Parathyroid adenoma (tissue), 2 donors: ENCODE data around the gene SLC25A15.

Experiments used
- H2AFZ ChIP-seq: fragments of 300-600 bp; sonication (generic); one replicate; pipeline ENCODE4 v1.7.0; 2017; ENCODE audit warnings: antibody characterized with exemption, mild to moderate bottlenecking
- H3K27ac ChIP-seq: fragments of 300-600 bp; sonication (generic); one replicate; pipeline ENCODE4 v1.7.0; 2017
- H3K27me3 ChIP-seq: fragments of 300-600 bp; sonication (generic); one replicate; pipeline ENCODE4 v1.7.0; 2017; ENCODE audit warnings: low read length; ENCODE audit not compliant: control insufficient read depth, insufficient read depth
- H3K36me3 ChIP-seq: fragments of 300-600 bp; sonication (generic); one replicate; pipeline ENCODE4 v1.7.0; 2017; ENCODE audit warnings: low read length; ENCODE audit not compliant: control insufficient read depth, insufficient read depth
- H3K4me1 ChIP-seq: fragments of 300-600 bp; sonication (generic); one replicate; pipeline ENCODE4 v1.7.0; 2017; ENCODE audit warnings: control low read depth
- H3K4me2 ChIP-seq: fragments of 300-600 bp; sonication (generic); one replicate; pipeline ENCODE4 v1.7.0; 2017; ENCODE audit warnings: low read length
- H3K4me3 ChIP-seq: fragments of 300-600 bp; sonication (generic); one replicate; pipeline ENCODE4 v1.7.0; 2017; ENCODE audit warnings: low read depth, low read length
- H3K79me2 ChIP-seq: fragments of 300-600 bp; sonication (generic); one replicate; pipeline ENCODE4 v1.7.0; 2017; ENCODE audit warnings: control low read depth
- H3K9ac ChIP-seq: fragments of 300-600 bp; sonication (generic); one replicate; pipeline ENCODE4 v1.7.0; 2017; ENCODE audit warnings: mild to moderate bottlenecking
- H3K9me3 ChIP-seq: fragments of 300-600 bp; sonication (generic); one replicate; pipeline ENCODE4 v1.7.0; 2017; ENCODE audit warnings: low read length; ENCODE audit not compliant: control insufficient read depth
- CTCF ChIP-seq: fragments of 300-600 bp; sonication (generic); IDR thresholded peaks from one replicate; pipeline ENCODE4 v1.7.0; 2017; ENCODE audit warnings: antibody characterized with exemption, mild to moderate bottlenecking
- donor health status: primary hyperparathyroidism.

SLC25A15 gene

GRCh38 chr13:40776232-40776631 is 13.2 kb upstream of the SLC25A15 start:
- Histone ChIP-seq H3K9ac (no peak overlapping the region), H3K79me2 (no peaks in the 10 kb centered on the region), H3K9me3 (no peaks in the 10 kb centered on the region), H3K4me2 (no peak overlapping the region), H3K4me3 (no peak overlapping the region), H2AFZ (no peak overlapping the region), H3K27ac (no peak overlapping the region), H3K27me3 (no peaks in the 10 kb centered on the region), H3K4me1 (no peaks in the 10 kb centered on the region), H3K36me3 (no peaks in the 10 kb centered on the region)
- no peak for TF ChIP-seq CTCF

- TF ChIP-seq CTCF = no peak
- Histone ChIP-seq H3K27ac (no peak overlapping the region), H3K27me3 (no peaks in the 10 kb centered on the region), H3K4me3 (no peak overlapping the region), H3K4me2 (no peak overlapping the region), H3K4me1 (no peaks in the 10 kb centered on the region), H3K79me2 (no peaks in the 10 kb centered on the region), H2AFZ (peak overlapping the region; percentile 76), H3K9me3 (no peaks in the 10 kb centered on the region), H3K9ac (no peak overlapping the region), H3K36me3 (no peaks in the 10 kb centered on the region)
These were observed 12.7 kb upstream of the SLC25A15 start for GRCh38 chr13:40776681-40777165.

- Histone ChIP-seq H3K79me2 (no peaks in the 10 kb centered on the region), H3K36me3 (no peaks in the 10 kb centered on the region), H3K4me2 (peak overlapping the region; percentile 57), H3K9ac (no peak overlapping the region), H3K4me3 (peak overlapping the region; percentile 35), H3K27me3 (no peaks in the 10 kb centered on the region), H3K4me1 (no peaks in the 10 kb centered on the region), H2AFZ (peak overlapping the region; percentile 76), H3K27ac (no peak overlapping the region), H3K9me3 (no peaks in the 10 kb centered on the region)
- TF ChIP-seq CTCF = peak; percentile 52
These were observed 12.1 kb upstream of the SLC25A15 start for GRCh38 chr13:40777166-40777808.

- Histone ChIP-seq H3K9me3 (no peaks in the 10 kb centered on the region), H3K4me3 (no peak overlapping the region), H3K9ac (no peak overlapping the region), H3K36me3 (no peaks in the 10 kb centered on the region), H3K27ac (no peak overlapping the region), H2AFZ (peak overlapping the region; percentile 76), H3K4me1 (no peaks in the 10 kb centered on the region), H3K27me3 (no peaks in the 10 kb centered on the region), H3K4me2 (no peak overlapping the region), H3K79me2 (no peaks in the 10 kb centered on the region)
- TF ChIP-seq CTCF = no peak
These were observed 11.6 kb upstream of the SLC25A15 start for GRCh38 chr13:40777809-40778175.

- no peaks in the 10 kb centered on the region for H3K27me3 ChIP-seq
- no peak overlapping the region for H3K4me2 ChIP-seq
- H3K36me3 ChIP-seq = no peaks in the 10 kb centered on the region
- H3K9me3 ChIP-seq = no peaks in the 10 kb centered on the region
- H3K27ac ChIP-seq = no peak overlapping the region
- no peaks in the 10 kb centered on the region for H3K79me2 ChIP-seq
- no peak for TF ChIP-seq CTCF
- H3K4me3 ChIP-seq = no peak overlapping the region
- H3K4me1 ChIP-seq = no peaks in the 10 kb centered on the region
- no peak overlapping the region for H2AFZ ChIP-seq
- no peak overlapping the region for H3K9ac ChIP-seq
These were observed 10.4 kb upstream of the SLC25A15 start for GRCh38 chr13:40779049-40779448.
